Mesodermal cell (in vitro differentiated cells): ENCODE measurements around the gene ADRA2C.

Experiments used
- H3K27ac ChIP-seq: 2 replicates; pipeline ENCODE4 v1.7.0; 2013; ENCODE audit warnings: mild to moderate bottlenecking, low read depth, low read length, moderate library complexity; ENCODE audit not compliant: severe bottlenecking
- H3K36me3 ChIP-seq: 2 replicates; pipeline ENCODE4 v1.7.1; 2013; ENCODE audit warnings: mild to moderate bottlenecking, low read length, moderate library complexity; ENCODE audit not compliant: control insufficient read depth, insufficient read depth
- H3K4me1 ChIP-seq: one replicate; pipeline ENCODE4 v1.7.1; 2013; ENCODE audit warnings: mild to moderate bottlenecking, low read length; ENCODE audit not compliant: insufficient read depth, control insufficient read depth, poor library complexity, severe bottlenecking
- H3K4me3 ChIP-seq: 2 replicates; pipeline ENCODE4 v1.7.0; 2013; ENCODE audit warnings: low read length, control low read depth, mild to moderate bottlenecking; ENCODE audit not compliant: insufficient read depth, poor library complexity, severe bottlenecking; ENCODE audit errors: extremely low read depth
- H3K9me3 ChIP-seq: 2 replicates; pipeline ENCODE4 v1.7.1; 2013; ENCODE audit warnings: mild to moderate bottlenecking, low read length, moderate library complexity; ENCODE audit not compliant: control insufficient read depth
- WGBS, 2 experiments: methylation state at CpG; one replicate each; pipeline ENCODE4 v1.1.5; 2013; ENCODE audit warnings: missing lambda C conversion rate in 2 of 2; ENCODE audit not compliant: insufficient coverage in 2 of 2; 5-methylcytosine and 5-hydroxymethylcytosine counted together

ADRA2C gene

GRCh38 chr4:3816256-3816825 is 50.2 kb downstream of the ADRA2C start:
- no peaks in the 10 kb centered on the region for H3K9me3 ChIP-seq
- H3K36me3 ChIP-seq = no peaks in the 10 kb centered on the region
- H3K4me1 ChIP-seq = no peaks in the 10 kb centered on the region
- H3K4me3 ChIP-seq = no peak overlapping the region
- H3K27ac ChIP-seq = no peak overlapping the region
- WGBS, 2 experiments = 86 to 87% methylated on average over 8 of the region's 8 CpGs

DNA sequence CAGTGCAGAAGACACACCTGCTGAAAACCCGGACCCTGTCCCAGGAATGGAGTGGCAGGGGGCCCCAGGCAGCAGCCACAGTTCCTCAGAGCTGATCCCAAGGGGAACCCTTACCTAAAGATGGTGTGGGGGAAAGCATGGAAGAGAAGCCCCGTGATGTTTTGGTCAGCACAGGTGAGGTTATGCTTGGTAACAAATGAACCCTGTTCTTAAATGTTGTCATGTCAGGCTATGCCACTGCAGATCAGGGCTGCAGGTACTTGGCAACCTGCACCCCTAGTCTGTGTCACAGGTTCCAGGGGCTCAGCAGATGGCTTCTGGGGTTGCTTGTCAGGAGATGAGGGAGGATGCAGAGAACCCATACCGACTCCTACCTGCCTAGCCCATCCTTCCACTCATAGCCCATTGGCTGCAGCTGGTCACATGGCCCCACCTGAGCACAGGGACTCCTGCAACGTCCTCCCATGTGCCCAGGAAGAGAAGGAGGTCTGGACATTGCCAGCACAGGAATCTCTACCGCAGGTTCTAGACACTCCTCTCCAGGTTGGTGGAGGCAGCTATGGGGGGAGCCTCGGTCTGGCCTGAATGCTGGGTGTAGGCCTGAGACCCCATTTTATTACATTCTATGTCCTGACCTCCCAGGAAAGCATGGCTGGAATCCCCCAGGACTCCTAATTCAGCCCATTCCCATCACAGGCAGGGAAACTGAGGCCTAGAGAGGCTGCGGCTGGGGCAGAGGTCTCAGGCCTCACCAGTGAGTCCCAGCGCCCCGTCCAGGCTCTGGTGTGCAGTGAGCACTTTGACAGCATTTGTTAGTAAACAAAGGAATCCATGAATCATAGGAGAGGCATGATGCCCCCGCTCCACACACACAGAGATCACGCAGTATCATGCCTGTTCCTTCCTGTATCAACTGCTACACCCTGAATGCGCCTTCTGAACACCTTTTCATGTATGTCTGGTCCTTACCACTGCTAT is 51.1 kb downstream of the ADRA2C start:
- no peaks in the 10 kb centered on the region for H3K36me3 ChIP-seq
- H3K4me3 ChIP-seq = no peak overlapping the region
- H3K9me3 ChIP-seq = no peaks in the 10 kb centered on the region
- 83 to 90% methylated on average over 8 of the region's 12 CpGs for WGBS, 2 experiments
- H3K27ac ChIP-seq = no peak overlapping the region
- peaks cover 7% of the 10 kb centered on the region for H3K4me1 ChIP-seq
